PC-9 (cell line): ENCODE measurements around the gene TOGARAM2. TPM values are rescaled to one million over a fixed set of nuclear protein-coding genes. Genes with fewer than 3 reads are reported as not detected.

Source experiments
- BruUV-seq: library from RNA; stranded (reverse); fragments of 400-500 nt; replicated peaks from 2 replicates; lab custom pipeline; 2021; lab: Mats Ljungman, UMichigan
- CTCF ChIA-PET: fragments of 300-600 bp; sonication (Branson Sonifier 250); formaldehyde crosslinking; loops from one replicate; lab custom pipeline; 2022; ENCODE audit warnings: antibody characterized with exemption; lab: Charles Lee
- POLR2A ChIA-PET: fragments of 300-600 bp; sonication (Branson Sonifier 250); formaldehyde crosslinking; loops from one replicate; lab custom pipeline; 2022; ENCODE audit warnings: antibody characterized with exemption; ENCODE audit not compliant: unreplicated experiment; lab: Charles Lee
- DNase-seq, 2 experiments: peaks; one replicate each; pipeline versions ENCODE4 v3.0.0 to v3.0.0-alpha.2; 2015 to 2022; ENCODE audit warnings: mixed read lengths in 1 of 2
- H2AFZ ChIP-seq: fragments of 200-600 bp; sonication (generic); 2 replicates; pipeline ENCODE4 v1.8.1; 2017; ENCODE audit warnings: antibody characterized with exemption
- H3F3A ChIP-seq: fragments of 200-600 bp; sonication (generic); 2 replicates; pipeline ENCODE4 v1.8.1; 2017; ENCODE audit warnings: antibody characterized with exemption, mild to moderate bottlenecking, low read depth; ENCODE audit not compliant: insufficient read depth
- H3K27ac ChIP-seq: fragments of 200-600 bp; sonication (generic); 2 replicates; pipeline ENCODE4 v1.6.1; 2016; ENCODE audit warnings: mixed run types
- H3K27me3 ChIP-seq: fragments of 200-600 bp; sonication (generic); 2 replicates; pipeline ENCODE4 v1.6.1; 2016; ENCODE audit warnings: low read depth, mixed run types; ENCODE audit not compliant: insufficient read depth
- H3K36me3 ChIP-seq: fragments of 200-600 bp; sonication (generic); 2 replicates; pipeline ENCODE4 v1.6.1; 2016; ENCODE audit warnings: low read depth, mixed run types
- H3K4me1 ChIP-seq: fragments of 200-600 bp; sonication (generic); replicated peaks from 2 replicates; pipeline ENCODE4 v1.6.1; 2016; ENCODE audit warnings: mixed run types; ENCODE audit not compliant: insufficient read depth
- H3K4me2 ChIP-seq: fragments of 200-600 bp; sonication (generic); 2 replicates; pipeline ENCODE4 v1.6.1; 2017; ENCODE audit warnings: mixed run types
- H3K4me3 ChIP-seq: fragments of 200-600 bp; sonication (generic); 2 replicates; pipeline ENCODE4 v1.6.1; 2016; ENCODE audit warnings: mixed run types
- H3K79me2 ChIP-seq: fragments of 200-600 bp; sonication (generic); 2 replicates; pipeline ENCODE4 v1.6.1; 2017; ENCODE audit warnings: low read depth, mixed run types
- H3K9me2 ChIP-seq: fragments of 200-600 bp; sonication (generic); 2 replicates; pipeline ENCODE4 v1.8.1; 2017; ENCODE audit warnings: mild to moderate bottlenecking; ENCODE audit not compliant: insufficient read depth
- H3K9me3 ChIP-seq: fragments of 200-600 bp; sonication (generic); 2 replicates; pipeline ENCODE4 v1.8.1; 2016; ENCODE audit warnings: low read depth; ENCODE audit not compliant: insufficient read depth
- H4K20me1 ChIP-seq: fragments of 200-600 bp; sonication (generic); 2 replicates; pipeline ENCODE4 v1.8.1; 2017; ENCODE audit not compliant: insufficient read depth
- CTCF ChIP-seq: fragments of 200-600 bp; sonication (generic); conservative IDR thresholded peaks from 2 replicates; pipeline ENCODE4 v1.6.1; 2017; ENCODE audit warnings: mixed run types, antibody characterized with exemption, mild to moderate bottlenecking, moderate library complexity
- EZH2 ChIP-seq: fragments of 200-600 bp; sonication (generic); IDR thresholded peaks from 2 replicates; pipeline ENCODE4 v1.8.0; 2017; ENCODE audit warnings: antibody characterized with exemption, low read depth
- intact Hi-C: fragments of 100-400 bp; cut with micrococcal nuclease; formaldehyde crosslinking; loops from one replicate; pipeline ENCODE4 v1.10.0; 2022; ENCODE audit not compliant: unreplicated experiment
- total RNA-seq: library from RNA; stranded (reverse); gene quantifications from 2 replicates; pipeline ENCODE4 v1.2.3, GENCODE V29; 2021

TOGARAM2 gene
- total RNA-seq, 1 experiment from 2014 or later: 0.44 TPM

DNA sequence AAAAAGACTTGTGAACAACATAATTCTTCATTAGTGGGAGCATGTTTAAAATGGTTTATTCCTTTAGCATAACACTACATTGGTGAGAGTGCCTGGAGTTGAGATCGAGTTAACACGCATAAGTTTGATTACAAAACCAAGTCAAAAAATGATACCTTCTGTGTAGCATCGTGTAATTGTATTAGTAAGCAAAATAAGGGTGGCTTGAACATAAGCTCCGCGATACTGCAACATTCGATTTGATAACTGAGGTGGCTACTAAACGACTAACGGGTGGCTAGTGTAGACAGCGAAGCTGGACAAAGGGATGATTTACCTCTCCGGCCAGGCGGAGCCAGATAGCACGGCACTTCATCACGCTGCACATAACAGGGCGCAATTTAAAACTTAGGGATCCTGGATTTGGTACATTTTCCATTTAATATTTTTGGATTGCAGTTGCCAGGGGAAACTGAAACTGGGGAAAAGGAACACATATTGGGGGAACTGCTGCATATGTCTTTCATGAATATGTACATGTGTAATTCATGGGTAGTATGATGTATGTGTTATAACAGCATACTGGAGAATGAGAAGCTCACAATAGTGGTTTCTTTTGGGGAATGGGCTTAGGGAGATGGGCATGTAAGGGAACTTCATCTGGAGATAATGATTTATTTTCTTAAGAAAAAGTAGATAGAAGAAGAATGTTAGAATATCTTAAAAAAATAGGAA, 36.4 kb upstream of the TOGARAM2 start:
- Histone ChIP-seq H3K4me1 (no peaks in the 10 kb centered on the region), H3K79me2 (no peaks in the 10 kb centered on the region), H3K4me3 (no peak overlapping the region), H3K27me3 (no peaks in the 10 kb centered on the region), H3K36me3 (peaks cover 82% of the 10 kb centered on the region), H3K4me2 (no peak overlapping the region), H3K27ac (no peak overlapping the region), H3K9me2 (no peaks in the 10 kb centered on the region), H2AFZ (no peak overlapping the region), H3K9me3 (peaks cover 4% of the 10 kb centered on the region; the same call in 1 of the 2 replicates), H3F3A (peaks cover 69% of the 10 kb centered on the region), H4K20me1 (peaks cover 39% of the 10 kb centered on the region)
- TF ChIP-seq CTCF (no peak), EZH2 (no peak)
- ChIA-PET CTCF (no interaction called here), POLR2A (no interaction called here)
- intact Hi-C loops: no loop called here
- DNase-seq: no peak
- no TSS peak for BruUV-seq

DNA sequence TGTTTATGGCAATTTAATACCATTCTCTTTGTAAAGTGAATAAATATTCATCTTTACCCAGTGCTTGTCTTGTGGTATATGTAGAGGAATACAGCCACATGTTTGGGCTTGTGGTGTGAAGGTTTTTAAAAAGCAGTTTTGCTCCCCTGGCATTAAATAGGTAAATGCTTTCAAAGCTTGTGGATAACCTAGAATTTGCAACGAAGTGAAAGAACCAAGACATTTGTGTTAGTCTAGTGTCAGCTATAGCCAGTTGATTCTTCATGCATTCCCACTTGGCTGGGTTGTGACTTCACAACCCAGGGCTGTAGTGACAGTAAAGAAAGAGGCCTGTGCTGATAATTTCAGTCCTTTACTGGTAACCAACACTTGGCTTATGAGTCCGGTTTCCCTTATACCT, 32.9 kb upstream of the TOGARAM2 start:
- Histone ChIP-seq H3K4me1 (peaks cover 24% of the 10 kb centered on the region; the same call in 1 of the 2 replicates), H3F3A (peaks cover 87% of the 10 kb centered on the region), H3K4me3 (no peak overlapping the region), H3K36me3 (peaks cover 55% of the 10 kb centered on the region), H3K9me3 (peaks cover 4% of the 10 kb centered on the region; the same call in 1 of the 2 replicates), H3K27me3 (no peaks in the 10 kb centered on the region), H3K79me2 (no peaks in the 10 kb centered on the region), H2AFZ (no peak overlapping the region), H3K9me2 (no peaks in the 10 kb centered on the region), H3K27ac (no peak overlapping the region), H3K4me2 (no peak overlapping the region), H4K20me1 (peaks cover 33% of the 10 kb centered on the region)
- no peak for DNase-seq
- no TSS peak for BruUV-seq
- TF ChIP-seq EZH2 (no peak), CTCF (no peak)
- intact Hi-C loops: no loop called here
- ChIA-PET POLR2A (no interaction called here), CTCF (no interaction called here)

DNA sequence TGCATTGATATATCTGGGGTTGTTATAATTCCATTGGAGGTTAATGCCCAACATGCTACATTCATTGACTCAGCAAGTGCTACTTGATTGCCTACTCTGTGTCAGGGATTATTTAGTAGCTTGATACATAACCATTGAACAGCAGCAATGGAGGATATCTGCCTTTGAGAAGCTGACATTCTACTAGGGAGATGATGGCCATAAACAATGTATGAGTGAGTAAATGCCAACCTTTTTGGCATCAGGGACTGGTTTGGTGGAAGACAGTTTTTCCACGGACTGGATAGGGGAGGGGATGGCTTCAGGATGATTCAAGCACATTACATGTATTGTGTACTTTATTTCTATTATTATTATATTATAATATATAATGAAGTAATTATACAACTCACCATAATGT, 31.9 kb upstream of the TOGARAM2 start:
- peaks cover 4% of the 10 kb centered on the region; the same call in 1 of the 2 replicates for H3K9me3 ChIP-seq
- no peak overlapping the region for H3K27ac ChIP-seq
- TF ChIP-seq EZH2 (no peak), CTCF (no peak)
- peaks cover 27% of the 10 kb centered on the region; the same call in 1 of the 2 replicates for H4K20me1 ChIP-seq
- H3K36me3 ChIP-seq: peaks cover 46% of the 10 kb centered on the region
- no peak overlapping the region for H3K4me3 ChIP-seq
- peaks cover 86% of the 10 kb centered on the region for H3F3A ChIP-seq
- H3K4me2 ChIP-seq: no peak overlapping the region
- no peaks in the 10 kb centered on the region for H3K9me2 ChIP-seq
- H3K27me3 ChIP-seq: no peaks in the 10 kb centered on the region
- intact Hi-C loops: no loop called here
- ChIA-PET POLR2A (no interaction called here), CTCF (no interaction called here)
- DNase-seq: no peak
- no TSS peak for BruUV-seq
- no peaks in the 10 kb centered on the region for H3K79me2 ChIP-seq
- H3K4me1 ChIP-seq: peaks cover 24% of the 10 kb centered on the region; the same call in 1 of the 2 replicates
- H2AFZ ChIP-seq: no peak overlapping the region
